NCI-H345 (cell line): Measurements from ENCODE around the gene RPS15.
"Not testable (repeated sequence)": the region's sequence is repeated elsewhere in the genome, so short reads cannot be mapped to it uniquely, and the experiment has no call there.

Experiments
- DNase-seq: peaks from one replicate; lab custom pipeline; 2025; lab: John Stamatoyannopoulos, UW

RPS15 gene

GRCh38 chr19:1435378-1435989, 2.7 kb upstream of the RPS15 start:
- DNase-seq, result no peak

- no peak for DNase-seq
These were observed 587 bp upstream of the RPS15 start for GRCh38 chr19:1437609-1438008.

GRCh38 chr19:1438933-1439354, 748 bp downstream of the RPS15 start:
- no peak for DNase-seq

DNA sequence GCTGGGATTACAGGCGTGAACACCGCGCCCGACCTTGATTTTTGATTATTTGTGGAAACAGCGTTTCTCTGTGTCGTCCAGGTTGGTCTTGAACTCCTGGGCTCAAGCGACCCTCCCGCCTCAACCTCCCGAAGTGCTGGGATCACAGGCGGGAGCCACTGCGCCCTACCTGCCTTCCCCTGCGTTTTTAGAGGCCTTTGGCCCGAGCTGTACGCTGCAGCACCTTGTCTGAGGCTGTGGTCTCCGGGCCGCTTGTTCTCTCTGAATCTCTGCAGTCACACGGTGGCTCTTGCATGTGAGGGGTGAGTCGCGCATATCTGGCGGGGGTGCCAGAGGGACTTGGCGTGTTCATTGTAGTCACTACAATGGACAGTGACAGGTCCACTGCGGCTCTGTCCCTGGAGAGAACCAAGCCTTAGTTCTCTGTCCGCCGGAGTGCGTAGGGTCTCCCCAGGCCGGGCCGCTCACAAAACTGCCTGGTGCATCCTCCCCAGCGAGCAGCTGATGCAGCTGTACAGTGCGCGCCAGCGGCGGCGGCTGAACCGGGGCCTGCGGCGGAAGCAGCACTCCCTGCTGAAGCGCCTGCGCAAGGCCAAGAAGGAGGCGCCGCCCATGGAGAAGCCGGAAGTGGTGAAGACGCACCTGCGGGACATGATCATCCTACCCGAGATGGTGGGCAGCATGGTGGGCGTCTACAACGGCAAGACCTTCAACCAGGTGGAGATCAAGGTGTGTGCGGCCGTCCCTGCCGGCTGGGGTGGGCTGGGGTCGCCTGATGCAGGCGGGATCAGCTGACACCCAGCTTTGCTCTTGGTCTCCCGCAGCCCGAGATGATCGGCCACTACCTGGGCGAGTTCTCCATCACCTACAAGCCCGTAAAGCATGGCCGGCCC, 1.6 kb downstream of the RPS15 start:
- DNase-seq, result not testable (repeated sequence)

GRCh38 chr19:1440418-1440801, 2.2 kb downstream of the RPS15 start:
- DNase-seq, result no peak

- no peak for DNase-seq
These were observed 2.8 kb downstream of the RPS15 start for GRCh38 chr19:1441022-1441426.

DNA sequence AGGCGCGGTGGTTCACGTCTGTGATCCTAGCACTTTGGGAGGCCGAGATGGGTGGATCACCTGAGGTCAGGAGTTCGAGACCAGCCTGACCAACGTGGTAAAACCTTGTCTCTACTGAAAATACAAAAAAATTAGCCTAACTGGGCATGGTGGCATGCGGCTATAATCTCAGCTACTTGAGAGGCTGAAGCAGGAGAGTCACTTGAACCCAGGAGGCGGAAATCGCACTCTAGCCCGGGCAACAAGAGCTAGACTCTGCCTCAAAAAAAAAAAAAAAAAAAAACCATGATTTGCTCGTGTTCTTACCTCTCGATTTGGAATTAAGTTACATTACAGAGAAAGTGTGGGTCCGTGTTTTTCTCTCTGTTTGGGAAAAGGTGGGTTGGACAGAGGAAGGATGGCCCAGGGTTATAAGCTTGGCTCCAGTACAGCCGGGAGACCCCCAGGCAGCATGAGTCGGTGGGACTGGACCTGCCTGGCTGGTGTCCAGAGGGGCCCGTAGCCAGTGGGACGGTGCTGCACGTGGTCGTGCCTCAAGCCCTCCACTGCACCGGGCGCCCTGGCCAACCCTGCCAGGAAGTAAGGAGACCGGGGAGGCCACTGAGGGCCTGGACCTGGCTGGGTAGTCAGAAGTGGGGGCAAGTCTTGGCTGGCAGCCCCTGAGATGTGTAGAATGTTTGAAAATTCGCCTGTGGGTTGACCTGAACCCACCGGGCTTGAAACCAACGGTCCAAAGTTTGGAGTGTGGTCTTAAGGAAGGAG, 3.7 kb downstream of the RPS15 start:
- no peak for DNase-seq

DNA sequence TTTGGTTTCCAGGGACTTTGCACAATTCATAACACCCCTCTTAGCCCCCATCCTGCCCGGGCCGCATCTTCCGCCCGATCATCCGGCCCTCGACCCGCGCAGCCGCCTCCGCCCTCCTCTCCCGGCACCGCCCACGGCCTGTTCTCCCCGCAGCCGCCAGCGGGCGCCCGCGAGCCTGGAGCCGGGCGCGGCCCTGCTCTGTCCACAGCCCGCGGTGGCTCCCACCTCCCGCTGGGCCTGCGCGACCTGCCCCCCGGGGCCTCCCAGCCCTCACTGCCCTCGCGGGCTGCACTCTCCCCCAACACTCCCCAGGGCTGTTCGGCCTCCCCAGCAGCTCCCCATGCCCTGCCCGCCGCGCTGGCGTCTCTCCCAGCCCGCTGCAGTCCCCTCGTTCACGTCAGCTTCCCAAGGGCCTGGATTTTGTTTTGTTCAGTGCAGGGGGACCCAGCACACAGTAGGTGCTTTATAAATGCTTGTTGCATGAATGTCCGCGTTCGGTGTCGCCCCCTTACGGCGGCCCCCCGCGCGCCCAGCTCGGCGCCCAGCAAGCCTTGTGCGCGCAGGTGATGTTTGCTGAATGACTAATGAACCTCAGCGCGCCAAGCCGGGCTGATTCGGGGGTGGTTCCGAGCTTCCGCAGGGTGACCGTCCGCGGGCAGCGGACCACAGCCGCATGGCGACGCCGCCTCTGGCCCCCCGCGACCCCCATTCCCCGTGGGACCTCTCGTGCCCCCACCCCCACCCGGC, 7.2 kb downstream of the RPS15 start:
- peak; percentile 76 for DNase-seq

DNA sequence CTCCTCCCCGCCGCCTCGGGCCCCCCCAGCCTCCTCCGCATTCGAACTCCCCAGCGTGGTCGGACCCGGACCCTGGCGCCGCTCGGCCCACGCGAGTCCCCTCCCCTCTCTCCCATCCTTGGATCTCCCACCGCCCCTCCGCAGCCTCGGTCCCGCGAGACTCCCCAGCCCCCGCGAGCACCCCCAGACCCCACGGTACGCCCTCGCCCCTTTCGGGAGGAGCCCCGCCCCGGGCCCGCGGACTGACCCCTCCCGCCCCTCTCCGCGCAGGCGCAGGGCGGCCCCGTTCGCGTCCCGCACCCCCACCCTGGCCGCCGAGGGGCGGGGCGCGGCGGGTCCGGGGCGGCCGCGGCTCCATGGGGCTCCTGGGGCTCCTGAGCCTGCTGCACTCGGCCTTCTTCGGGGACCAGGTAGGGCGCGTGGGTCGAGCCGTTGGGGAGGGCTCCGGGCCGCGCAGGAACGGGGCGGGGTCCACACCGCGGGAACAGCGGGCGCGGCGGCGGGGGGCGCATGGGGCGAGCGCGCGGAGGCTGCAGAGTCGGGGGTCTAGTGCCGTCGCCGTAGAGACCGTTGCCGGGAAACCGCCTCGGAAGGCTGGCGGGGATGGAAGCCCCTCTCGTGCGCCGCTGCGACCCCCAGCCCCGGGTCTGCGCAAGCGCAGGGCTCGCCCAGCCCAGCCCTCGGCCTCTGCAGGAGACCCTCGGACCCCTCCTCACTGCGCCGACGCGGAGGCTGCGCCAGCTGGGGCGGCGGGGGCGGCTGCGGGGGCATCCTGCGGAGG, 7.9 kb downstream of the RPS15 start:
- peak; percentile 81 for DNase-seq

- no peak for DNase-seq
These were observed 8.7 kb downstream of the RPS15 start for GRCh38 chr19:1446713-1447481.

DNA sequence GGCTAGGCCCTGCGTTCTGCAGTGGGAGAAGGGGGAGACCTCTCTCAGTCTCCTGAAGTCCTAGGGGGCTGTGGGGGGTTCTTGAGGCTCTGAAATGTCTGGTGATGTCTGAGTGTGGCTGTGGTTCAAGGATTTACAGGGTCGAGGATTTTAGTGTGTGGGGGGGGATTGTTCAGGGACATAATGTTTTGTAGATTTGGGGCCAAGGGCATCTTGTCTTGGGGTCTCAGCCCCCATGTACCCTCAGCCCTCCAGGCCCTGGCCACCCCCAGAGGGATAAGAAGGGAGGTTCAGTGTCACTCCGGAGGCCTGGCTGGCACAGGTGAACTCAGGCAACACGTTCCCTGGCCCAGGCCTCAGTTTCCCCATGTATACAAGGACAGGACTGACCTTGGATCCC, 9.3 kb downstream of the RPS15 start:
- no peak for DNase-seq

- no peak for DNase-seq
These were observed 9.7 kb downstream of the RPS15 start for GRCh38 chr19:1447944-1448343.

DNA sequence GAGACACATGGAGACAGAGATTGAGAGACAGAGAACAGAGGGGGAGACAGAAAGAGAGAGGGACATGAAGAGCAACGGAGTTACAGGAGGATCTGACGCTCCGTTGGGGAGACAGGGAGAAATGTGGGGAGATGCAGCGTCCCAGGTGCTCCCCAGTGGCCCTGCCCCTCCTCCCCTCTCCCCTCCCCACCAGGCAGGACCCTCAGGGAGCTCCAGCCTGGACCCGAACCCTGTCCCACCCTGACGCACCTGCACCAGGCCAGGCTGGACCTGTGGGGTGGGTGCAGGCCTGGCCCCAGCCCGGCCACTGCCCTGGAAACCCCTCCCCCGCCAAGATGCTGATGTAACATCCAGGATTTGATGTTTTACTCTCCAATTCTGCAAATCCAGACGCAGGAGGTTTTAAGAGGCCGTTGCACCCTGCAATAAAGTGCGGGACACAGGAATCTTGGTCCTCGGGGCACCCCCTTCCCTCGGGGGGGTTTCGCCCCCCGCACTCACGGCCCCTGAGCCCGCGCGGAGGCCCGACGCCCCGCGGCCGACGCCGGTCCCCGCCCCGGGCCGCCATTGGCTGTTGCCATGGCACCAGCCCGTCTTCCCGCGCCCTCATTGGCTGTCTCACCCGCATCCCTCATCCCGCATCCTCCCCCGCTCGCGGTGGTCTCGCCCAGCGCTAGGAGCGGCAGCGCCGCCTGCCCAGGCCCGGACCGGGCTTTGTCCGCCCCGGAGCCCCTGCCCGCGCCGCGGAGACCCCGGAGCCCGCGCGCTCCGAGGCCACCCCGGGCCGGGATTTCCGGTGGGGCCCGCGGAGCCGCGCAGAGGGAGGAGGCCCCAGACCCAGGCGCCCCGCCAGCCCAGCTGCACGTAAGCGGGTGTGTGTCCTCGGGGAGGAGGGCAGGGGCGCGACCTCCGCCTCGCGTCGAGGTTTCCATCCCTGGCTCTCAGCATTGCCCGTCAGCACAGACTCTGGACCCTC, 11.6 kb downstream of the RPS15 start, which contains the start of gene APC2:
Gene APC2, plus strand, starts transcription at position 655 of the 976 bp plus-strand sequence. CDS start 2,881 bp downstream, outside the sequence.
- peak; percentile 85 for DNase-seq

GRCh38 chr19:1450735-1451731, 12.8 kb downstream of the RPS15 start:
- DNase-seq, result no peak

- DNase-seq, result no peak
These were observed 14.0 kb downstream of the RPS15 start for GRCh38 chr19:1451916-1452801.

GRCh38 chr19:1452802-1453524, 14.8 kb downstream of the RPS15 start:
- DNase-seq, result no peak
